H7 (cell line): ENCODE results near the gene SAP25. TPM values are rescaled to one million over a fixed set of nuclear protein-coding genes. Genes with fewer than 3 reads are reported as not detected.
"Not testable (repeated sequence)": the region's sequence is repeated elsewhere in the genome, so short reads cannot be mapped to it uniquely, and the experiment has no call there.

Experiments
- DNase-seq: peaks from one replicate; pipeline ENCODE4 v3.0.0; 2012
- H3K27me3 ChIP-seq: 2 replicates; pipeline ENCODE4 v1.6.0; 2011; ENCODE audit warnings: mild to moderate bottlenecking, low read length; ENCODE audit not compliant: control insufficient read depth, insufficient read depth
- H3K36me3 ChIP-seq: replicated peaks from 2 replicates; pipeline ENCODE4 v1.5.1; 2011; ENCODE audit warnings: low read length; ENCODE audit not compliant: control insufficient read depth, insufficient read depth
- H3K4me3 ChIP-seq: 2 replicates; pipeline ENCODE4 v1.5.1; 2011; ENCODE audit warnings: low read depth, mild to moderate bottlenecking, control low read depth, low read length, moderate library complexity; ENCODE audit not compliant: insufficient read depth
- total RNA-seq: library from RNA; depleted of rRNA; stranded (reverse); fragments of >200 nt; shearing (Covaris generic); gene quantifications from 2 replicates; pipeline ENCODE4 v1.2.3, GENCODE V29; 2014

SAP25 gene
- total RNA-seq, 1 experiment from 2014 or later = 2.4 TPM

DNA sequence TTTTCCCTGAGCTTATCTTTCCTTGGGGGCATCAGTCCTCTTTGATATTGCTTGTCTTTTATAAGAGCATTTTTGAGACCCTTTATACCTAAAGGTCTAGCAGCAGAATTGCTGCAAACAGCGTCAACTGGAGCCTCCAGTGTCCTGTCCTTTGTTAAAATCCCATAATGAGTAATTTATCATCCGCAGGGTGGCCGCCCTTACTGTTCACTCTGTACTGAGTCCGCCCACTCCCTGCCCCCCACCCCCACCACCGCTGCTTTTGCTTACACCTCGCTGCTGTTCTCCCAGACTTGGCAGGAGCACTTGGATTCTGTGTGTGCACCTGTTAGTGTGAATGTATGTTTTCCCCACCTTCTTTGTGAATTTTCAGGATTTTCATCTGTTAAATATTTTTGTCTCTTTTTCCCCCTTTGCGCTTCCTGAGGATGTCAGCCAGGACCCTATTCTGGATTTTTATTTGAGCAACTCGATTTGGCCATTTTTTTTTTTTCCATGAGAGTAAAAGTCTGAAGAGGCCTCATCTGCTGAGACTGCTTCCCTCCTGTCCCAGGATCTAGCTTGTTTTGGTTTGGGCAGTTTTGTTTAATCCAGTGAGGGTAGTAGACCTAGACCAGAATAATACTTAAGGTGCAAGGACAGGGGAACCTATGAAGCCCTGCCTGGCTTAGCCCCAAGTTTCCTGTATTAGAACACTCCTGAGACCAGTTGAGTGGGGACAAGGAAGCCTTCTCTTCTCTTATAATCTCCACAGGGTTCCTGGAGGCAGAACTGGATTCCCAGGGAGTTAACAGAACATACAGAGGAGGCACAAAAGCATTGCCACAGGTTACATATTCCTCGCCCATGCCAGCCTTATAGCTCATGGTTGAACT lies 26.5 kb downstream of the SAP25 start:
- Histone ChIP-seq H3K27me3 (no peaks in the 10 kb centered on the region), H3K4me3 (no peak overlapping the region), H3K36me3 (no peaks in the 10 kb centered on the region)
- no peak for DNase-seq

DNA sequence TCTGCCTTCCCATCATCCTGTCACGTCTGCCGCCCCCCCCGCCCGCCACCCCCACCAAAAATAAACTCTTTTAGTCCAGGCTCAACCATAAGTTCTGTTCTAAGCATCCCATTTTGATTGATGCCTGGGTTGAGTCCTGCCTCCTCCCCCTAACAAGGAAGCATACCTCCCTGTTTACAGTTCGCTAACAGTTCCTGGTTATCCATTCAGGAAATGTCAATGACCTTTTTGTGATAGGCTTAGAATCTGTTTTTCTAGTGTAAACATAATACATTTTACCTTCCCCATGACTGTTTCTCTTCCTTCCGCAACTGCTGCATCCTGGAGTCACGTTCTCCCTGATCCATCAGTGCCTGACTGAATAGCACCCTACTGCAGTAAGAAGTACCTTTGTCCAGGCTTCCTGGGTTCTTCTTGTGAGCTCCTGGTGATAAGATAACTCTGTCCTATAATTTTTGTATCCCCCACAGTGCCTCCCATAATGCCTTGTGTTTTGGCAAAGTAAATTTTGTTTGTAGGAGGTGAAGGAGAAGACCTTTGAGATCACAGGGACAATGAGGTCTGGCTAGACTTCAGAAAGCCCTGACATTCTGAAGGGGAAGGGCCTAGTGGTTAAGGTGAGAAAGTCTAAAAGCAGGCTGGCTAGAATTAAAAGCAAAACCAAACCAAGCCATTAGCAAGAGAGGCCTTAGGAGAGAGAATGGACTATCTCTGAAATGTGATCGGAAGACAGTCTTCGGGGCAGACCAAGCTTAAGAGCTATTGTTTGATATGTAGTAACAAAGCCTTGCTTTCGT lies 27.4 kb downstream of the SAP25 start:
- Histone ChIP-seq H3K27me3 (no peaks in the 10 kb centered on the region), H3K4me3 (no peak overlapping the region), H3K36me3 (no peaks in the 10 kb centered on the region)
- DNase-seq = no peak

DNA sequence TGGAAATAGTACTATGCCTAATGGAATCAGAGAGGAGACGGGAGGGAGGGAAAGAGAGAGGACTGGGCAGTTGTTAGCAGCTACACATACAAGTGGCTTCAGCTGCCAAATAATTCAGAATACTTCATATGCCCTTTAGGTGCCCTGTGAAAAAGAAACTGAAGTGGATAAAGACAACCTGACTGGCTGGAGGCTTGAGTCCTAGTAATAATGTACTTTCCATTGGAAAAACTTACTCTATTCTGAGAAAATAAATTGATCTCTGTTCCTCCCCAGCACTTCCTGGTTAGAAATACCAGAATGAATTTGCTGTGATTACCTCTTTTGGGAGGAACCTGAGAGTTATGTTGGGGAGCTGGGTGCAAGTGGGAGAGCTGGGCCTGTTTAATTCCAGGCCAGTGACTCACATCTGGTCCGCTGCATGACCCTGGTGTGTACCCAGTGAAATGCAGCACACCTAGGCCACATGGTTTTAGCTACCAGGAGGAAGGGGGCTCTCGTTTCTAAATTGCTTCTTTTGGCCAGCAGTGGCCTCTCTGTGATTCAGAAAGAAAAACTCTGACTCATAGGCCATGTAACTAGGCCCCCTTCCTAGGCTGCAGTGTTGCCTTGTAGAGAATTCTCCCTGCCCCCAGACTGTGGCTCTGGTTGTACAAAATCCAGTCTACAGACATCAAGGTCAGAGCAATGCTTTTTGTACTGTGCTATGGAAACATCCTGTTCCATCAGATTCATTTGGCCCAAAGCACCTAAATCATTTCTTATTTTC lies 28.2 kb downstream of the SAP25 start:
- Histone ChIP-seq H3K27me3 (peaks cover 4% of the 10 kb centered on the region; the same call in 1 of the 2 replicates), H3K36me3 (no peaks in the 10 kb centered on the region), H3K4me3 (no peak overlapping the region)
- peak; percentile 69 for DNase-seq

DNA sequence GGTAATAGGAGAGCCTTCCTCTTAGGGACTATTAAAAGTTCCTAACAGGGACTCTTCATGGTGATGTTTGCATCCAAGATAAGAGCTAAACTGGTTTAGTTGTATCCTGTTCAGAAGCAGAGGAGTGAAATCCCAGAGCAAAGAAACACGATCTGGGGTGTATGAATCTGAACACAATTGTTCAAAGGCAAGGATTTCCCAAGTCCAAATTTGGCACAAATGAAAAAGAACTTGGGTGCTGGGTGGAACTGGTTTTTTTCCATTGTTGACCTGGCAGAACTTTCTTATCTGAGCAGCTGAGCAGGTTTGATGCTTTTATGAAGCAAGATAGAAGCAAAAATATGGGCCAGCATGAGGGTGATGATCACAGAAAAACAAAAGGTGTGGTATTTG lies 28.7 kb downstream of the SAP25 start:
- Histone ChIP-seq H3K36me3 (no peaks in the 10 kb centered on the region), H3K27me3 (peaks cover 8% of the 10 kb centered on the region; the same call in 1 of the 2 replicates), H3K4me3 (no peak overlapping the region)
- DNase-seq = no peak

DNA sequence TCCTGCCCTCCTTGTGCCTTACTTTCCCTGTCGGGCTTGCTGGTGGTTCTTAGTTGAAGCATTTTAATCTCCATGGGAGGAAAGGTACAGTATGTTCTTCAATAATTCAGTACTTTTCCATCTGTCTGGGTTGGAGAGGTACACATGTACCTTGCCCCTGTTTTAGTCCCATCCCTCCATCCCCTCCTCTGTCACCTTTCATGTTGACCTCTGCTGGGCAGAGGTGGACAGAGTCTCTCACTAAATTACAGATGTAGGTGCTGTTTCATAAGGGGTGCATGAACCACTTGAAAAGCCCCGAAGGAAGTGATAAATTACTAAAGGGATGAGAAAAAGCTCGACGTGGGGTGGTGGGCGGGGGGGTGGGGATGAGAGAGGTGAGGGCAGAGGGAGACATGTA lies 29.3 kb downstream of the SAP25 start:
- Histone ChIP-seq H3K4me3 (no peak overlapping the region), H3K36me3 (no peaks in the 10 kb centered on the region), H3K27me3 (peaks cover 13% of the 10 kb centered on the region)
- no peak for DNase-seq

DNA sequence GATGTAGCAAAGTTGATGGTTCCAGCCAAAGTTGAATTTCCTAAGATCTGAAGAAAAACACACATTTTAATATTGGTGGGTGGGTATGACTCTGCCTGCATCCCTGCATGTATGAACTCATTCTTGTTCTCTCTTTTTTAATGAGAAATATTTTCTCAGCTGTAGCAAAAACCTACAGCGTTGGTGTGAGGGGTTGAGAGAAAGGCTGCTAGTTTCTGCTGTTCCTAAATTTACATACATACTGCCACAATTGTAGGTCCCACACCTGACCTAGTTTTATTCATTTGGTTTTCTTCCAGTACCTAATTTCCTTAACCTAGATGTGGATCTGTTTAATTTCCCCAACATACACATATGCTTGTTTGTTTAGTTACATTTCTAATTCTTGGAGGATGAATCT lies 30.1 kb downstream of the SAP25 start:
- Histone ChIP-seq H3K4me3 (no peak overlapping the region), H3K27me3 (peaks cover 13% of the 10 kb centered on the region), H3K36me3 (no peaks in the 10 kb centered on the region)
- DNase-seq = no peak

DNA sequence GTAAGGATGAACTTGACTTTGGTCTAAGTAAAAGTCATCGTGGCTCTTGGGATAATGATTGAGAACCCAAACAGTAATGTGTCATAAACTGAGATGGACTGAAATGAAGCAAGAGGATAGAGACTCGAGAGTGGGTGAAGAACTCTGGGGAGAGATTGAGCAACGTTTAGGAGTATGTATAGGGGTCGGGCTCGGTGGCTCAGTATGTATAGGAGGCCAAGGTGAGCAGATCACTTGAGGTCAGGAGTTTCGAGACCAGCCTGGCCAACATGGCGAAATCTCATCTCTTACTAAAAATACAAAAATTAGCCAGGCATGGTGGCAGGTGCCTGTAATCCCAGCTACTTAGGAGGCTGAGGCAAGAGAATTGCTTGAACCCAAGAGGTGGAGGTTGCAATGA lies 32.4 kb downstream of the SAP25 start:
- H3K27me3 ChIP-seq = peaks cover 13% of the 10 kb centered on the region
- not testable (repeated sequence) for H3K36me3 ChIP-seq, H3K4me3 ChIP-seq, DNase-seq

DNA sequence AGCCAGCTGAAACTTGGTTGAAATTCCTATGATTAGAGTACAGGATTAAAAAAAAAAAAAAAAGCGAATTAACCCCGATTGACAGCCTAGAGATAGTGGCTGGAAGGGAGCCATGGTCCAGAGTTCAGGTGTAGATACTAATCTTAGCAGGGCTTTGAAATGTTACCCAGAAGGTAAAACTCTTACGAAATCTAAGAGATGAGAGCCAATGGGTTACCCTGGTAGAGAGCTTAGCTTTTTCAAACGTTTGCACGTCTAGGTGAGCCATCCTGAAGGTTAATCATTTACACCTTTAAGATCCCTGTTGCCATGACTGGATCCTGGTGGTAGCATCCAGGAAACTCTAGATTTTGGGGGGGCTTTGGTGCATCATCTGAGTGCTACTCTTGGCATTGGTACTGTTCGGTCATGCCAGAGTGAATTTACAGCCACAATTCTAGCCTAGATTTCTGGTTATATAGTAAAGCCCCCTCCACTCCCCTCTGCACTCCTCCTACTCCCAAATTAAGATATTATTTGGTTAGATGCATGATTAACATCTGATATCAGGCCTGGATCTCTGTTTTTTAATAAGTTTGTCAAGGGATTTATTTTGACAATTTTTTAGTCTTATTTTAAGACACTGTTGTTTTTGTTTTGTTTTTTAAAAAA lies 33.5 kb downstream of the SAP25 start:
- Histone ChIP-seq H3K4me3 (peak overlapping the region; percentile 75), H3K27me3 (peaks cover 13% of the 10 kb centered on the region), H3K36me3 (no peaks in the 10 kb centered on the region)
- DNase-seq = no peak

DNA sequence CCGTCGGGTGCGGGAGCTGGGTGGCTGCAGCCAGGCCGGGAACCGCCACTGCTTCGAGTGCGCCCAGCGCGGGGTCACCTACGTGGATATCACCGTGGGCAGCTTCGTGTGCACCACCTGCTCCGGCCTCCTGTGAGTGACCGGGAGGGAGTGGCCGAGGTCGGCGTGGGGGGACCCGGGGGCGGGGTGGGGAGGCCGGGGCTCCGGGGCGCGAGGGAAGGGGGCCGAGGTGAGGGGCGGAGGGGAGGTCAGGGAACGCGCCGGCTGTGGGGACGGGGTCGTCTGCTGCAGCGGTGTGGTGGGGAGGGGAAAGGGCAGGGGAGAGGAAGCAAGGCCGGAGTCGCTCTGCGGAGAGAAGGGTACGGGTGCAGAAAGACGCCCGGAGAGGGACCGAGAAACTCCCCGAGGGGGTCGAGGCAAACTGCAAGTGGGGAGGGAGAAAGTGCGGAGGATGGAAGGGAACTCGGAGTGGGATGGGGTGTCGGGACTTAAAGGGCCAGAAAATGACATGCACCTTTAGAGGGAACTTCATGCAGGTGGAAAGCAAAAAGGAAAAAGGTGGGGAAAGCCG lies 34.2 kb downstream of the SAP25 start:
- peak overlapping the region; percentile 75 for H3K4me3 ChIP-seq
- DNase-seq = peak; percentile 79
- H3K27me3 ChIP-seq = peaks cover 13% of the 10 kb centered on the region
- H3K36me3 ChIP-seq = no peaks in the 10 kb centered on the region

DNA sequence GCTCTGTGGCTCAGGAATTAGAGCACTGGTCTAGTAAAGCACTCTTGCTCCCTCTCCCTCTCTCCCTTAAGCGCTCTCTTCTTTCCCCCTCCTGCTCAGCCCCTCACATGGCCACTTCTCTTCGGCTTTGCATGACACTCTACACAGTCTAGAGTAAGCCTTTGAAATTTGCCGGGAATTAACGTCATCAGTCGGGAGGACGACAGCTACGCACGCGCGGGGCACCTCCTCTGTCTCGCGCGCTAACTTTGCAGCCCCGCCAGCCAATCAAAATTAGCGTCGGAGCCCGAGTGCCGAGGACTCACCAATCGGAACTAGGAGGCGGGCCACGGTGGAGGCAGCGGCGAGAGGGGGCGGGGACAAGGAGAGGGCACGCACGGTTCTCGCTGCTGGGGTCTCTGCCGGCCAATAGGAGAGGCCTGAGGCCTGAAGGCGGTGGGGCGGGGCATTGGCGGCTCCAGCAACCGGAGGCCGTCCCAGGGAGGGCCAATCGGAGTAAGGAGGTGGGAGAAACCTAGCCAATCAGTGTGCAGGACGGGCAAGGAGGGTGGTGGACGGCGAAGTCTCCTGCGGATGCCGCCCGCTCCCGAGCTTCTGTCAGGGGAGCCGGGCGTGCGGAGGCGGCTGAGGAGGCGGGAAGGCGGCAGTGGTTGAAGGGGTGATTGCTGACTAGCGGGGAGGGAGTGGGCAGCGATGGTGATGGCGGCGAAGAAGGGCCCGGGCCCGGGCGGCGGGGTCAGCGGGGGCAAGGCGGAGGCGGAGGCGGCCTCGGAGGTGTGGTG lies 34.9 kb downstream of the SAP25 start, which contains the start of gene AGFG2:
TSS of gene AGFG2 (plus strand) at position 550 of the 782 bp plus-strand sequence. CDS start at position 694, 144 bp downstream.
- Histone ChIP-seq H3K27me3 (peaks cover 13% of the 10 kb centered on the region), H3K4me3 (peak within 1 kb of the TSS; percentile 75), H3K36me3 (no peaks in the 10 kb centered on the region)
- DNase-seq = peak; percentile 100

DNA sequence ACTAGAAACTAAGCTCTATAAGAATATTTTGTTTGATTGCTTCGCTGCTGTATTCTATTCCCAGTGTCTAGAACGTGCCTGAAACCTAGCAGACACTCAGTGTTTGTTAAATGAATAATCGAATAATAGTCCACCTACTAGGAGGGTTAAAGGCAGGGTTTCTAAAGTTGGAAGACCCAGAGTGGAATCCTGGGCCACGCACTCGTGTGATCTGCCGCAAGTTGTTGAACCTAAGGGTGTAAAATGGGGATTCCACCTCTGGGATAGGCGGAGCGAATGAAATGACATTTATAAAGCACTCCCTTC lies 35.4 kb downstream of the SAP25 start:
- peak overlapping the region; percentile 45 for H3K4me3 ChIP-seq
- no peak for DNase-seq
- H3K27me3 ChIP-seq = peaks cover 13% of the 10 kb centered on the region

DNA sequence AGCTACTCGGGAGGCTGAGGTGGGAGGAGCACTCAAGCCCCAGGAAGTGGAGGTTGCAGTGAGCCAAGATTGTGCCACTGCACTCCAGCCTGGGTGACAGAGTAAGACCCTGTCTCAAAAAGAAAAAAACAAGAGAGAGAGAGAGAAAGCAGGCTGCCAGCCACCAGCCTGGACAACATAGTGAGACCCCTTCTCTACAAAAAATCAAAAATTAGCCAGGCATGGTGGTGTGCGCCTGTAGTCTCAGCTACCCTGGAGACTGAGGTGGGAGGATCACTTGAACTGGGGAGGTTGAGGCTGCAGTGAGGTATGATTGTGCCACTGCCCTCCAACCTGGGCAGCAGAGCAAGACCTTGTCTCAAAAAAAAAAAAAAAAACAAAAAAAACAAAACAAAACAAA lies 37.0 kb downstream of the SAP25 start:
- DNase-seq, H3K36me3 ChIP-seq, H3K4me3 ChIP-seq: not testable (repeated sequence)
- H3K27me3 ChIP-seq = peaks cover 13% of the 10 kb centered on the region

More for the DNA sequence above, 35.4 kb downstream of the SAP25 start:
- H3K36me3 ChIP-seq = no peaks in the 10 kb centered on the region

DNA sequence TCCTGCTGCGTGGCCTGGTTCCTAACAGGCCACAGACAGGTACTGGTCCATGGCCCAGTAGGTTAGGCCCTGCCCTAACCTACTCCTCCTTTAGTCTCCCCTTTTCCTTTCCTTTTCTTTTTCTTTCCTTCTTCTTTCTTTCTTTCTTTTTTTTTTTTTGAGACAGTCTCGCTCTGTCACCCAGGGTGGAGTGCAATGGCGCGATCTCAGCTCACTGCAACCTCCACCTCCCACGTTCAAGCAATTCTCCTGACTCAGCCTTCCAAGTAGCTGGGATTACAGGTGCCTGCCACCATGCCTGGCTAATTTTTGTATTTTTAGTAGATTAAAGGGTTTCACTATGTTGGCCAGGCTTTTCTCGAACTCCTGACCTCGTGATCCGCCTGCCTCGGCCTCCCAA lies 37.7 kb downstream of the SAP25 start:
- not testable (repeated sequence) for H3K4me3 ChIP-seq, DNase-seq, H3K27me3 ChIP-seq, H3K36me3 ChIP-seq
